GM19372 (cell line): ENCODE measurements around the gene ADCYAP1R1.

Source experiments
- ATAC-seq: cut with Tn5 transposase; IDR thresholded peaks from one replicate; pipeline ENCODE4 v1.9.1; 2021; ENCODE audit warnings: mild to moderate bottlenecking, low read depth, moderate library complexity; ENCODE audit not compliant: unreplicated experiment

ADCYAP1R1 gene

DNA sequence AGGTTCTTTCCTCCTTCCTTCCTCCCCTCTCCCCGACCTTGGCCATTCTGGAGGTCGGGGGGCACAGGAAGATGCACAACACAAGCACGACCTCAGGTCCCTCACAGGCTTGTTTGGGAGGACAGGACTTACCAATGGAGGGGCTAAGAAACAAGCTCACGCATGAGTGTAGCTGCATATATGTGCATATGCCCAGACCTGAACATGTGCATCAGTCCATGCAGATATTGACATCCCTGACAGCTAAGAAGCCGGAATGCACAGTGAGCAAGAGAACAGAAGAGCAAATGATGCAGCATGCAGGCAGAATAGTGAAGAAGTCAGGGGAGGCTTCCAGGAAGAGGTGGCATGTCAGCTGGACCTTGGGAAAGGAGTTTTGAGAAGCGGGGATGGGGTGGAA is 28.7 kb downstream of the ADCYAP1R1 start:
- ATAC-seq = no peak

DNA sequence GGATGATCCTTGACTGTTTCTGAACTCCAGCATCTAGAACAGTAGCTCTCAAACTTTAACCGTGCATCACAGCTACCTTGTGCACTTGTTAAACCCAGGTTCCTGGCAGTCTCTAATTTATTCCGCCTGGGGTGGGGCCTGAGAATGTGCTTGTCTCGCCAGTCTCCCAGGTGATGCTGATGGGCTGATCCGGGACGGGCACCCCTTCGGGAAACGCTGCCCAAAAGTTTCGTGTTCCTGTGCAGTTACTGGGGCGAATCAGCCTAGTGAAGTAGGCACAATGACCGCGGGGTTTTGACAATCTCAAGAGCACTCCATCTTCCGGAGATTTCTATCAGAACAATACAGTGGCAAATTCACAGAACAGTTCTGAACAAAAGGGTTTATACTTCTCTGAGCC is 29.9 kb downstream of the ADCYAP1R1 start:
- no peak for ATAC-seq

DNA sequence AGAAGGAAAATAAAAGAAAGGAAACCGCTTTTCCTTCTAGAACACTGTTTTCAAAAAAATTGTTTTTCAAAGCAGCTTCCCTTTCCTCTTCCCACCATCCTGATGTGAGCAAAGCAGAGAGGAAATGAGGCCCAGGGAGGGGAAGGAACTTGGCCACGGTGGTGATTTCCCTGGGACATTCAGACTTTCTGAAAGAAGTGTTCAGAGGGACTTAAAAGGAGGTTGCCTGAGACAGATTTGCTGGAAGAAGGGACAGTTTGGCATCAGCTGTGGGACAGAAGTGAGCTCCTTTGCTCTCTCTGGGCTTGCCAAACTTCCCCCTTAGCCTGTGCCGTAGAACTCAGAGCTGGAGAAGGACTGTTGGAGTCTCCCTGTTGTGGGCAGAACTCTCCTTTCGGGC is 30.3 kb downstream of the ADCYAP1R1 start:
- ATAC-seq = no peak

DNA sequence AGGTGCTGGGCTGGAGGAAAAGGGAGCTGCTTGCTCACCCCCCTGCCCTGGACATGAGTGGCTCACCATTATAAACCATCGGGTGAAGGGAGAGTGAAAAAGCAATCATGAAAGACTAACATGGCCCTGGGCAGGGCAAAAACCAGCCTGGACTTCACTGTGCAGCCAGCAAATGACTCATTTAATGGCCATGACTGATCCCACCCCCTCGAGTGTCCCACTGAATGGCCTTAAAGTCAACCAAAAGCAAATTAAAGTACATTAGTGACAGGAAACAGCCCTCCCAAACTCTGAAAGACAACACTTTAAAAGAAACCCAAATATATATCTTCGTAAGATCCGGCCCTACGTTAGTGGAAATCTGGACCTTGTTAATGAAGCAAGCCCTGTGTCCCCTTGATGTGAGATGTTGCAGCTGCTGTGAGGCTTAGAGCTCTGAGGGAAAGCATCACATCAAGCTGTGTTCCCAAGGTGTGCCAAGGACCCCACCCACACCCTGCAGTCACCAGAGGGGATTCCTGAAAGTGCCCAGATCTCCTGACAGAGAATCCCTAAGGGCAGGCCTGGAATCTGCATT is 31.2 kb downstream of the ADCYAP1R1 start:
- no peak for ATAC-seq

DNA sequence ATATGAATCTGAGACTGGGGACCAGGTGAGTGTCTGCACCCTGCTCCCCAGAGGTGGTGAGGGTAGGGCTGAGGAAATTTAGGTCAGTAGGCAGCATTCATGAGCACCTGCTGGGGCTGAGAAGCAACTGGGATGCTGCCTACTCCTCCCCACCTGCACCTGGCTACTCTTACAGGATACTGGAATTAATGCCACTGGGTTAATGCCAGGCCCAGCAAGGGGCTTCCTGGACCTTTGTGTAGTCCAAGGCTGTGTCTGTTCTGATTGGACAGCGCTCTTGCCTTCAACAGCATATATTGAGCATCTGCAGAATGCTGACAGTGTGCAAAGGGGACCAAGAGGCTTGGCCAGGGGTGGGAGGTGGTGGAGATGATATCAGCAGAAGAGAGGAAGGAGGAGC is 32.1 kb downstream of the ADCYAP1R1 start:
- ATAC-seq = no peak

DNA sequence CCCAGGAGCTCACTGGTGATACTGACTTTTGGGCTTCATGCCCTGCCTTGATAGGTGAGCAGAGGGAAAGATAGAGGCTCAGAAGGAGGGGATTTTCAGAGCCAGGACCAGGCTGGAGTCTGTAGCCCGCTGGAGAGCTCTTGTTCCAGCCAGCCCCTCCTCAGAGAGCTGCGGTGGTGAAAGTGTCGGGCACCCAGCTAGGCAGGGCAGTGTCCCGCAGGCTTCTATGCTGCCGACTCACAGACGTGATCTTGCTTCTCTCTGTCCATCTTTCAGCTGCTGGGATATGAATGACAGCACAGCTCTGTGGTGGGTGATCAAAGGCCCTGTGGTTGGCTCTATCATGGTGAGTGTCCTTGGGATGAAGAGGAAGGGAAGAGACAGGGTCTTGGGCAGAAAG is 35.2 kb downstream of the ADCYAP1R1 start:
- no peak for ATAC-seq

DNA sequence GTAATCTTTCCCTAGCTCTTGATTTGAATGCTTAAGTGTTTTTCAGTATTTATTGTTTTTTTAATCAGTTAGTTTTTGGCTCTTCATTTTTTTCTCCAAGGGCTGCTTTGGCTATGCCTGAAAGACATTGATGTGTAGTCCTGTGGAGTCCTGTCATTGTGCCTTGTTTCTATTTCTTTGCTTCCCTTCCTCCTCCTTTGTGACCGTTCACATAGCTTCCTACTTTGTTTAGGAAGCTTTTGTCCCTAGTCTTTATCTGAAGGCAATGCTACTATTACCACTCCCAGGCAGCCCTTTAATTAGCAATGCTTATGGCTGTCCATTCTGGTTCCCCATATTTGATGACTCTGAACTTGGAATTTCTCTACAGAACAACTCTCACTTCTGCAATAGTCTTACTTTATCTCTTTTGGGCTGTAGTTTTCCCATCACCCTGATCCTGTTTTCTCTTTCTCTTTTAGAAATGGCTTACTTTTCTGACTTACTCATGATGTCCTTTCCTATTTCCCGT is 39.9 kb downstream of the ADCYAP1R1 start:
- ATAC-seq = no peak

DNA sequence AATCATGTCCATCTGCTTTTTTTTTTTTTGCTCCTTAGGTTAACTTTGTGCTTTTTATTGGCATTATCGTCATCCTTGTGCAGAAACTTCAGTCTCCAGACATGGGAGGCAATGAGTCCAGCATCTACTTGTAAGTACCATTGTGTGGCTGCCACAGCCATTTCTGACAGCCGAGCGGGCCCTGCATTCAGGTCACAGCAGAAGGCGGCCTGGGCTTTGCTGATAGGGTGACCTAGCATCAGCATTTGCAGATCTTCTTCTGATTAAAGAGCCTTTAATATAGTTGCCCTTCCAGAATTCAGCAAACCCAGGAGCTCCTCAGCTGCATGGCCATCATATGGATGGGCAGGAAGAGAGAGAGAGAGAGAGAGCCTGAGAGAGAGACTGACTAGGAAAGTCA is 40.5 kb downstream of the ADCYAP1R1 start:
- ATAC-seq = no peak

DNA sequence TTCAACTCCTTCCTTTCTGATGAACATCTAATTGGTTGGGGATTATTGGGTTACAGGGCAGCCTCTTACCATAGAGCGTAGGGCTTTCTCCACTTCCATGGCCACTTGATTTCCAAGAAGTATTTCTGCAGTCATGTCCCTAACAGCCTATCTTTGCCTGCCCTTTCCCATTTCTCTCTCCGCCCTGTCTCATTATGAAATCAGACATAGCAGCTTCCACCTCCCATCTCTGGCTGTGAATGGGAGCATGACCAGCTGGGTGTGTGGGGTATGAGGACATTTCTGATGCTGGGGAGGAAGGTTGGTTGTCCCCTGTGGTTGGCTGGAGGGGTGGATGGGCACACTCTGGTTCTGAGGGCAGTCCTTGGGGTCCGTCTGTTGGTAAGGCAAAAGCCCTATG is 41.2 kb downstream of the ADCYAP1R1 start:
- no peak for ATAC-seq

DNA sequence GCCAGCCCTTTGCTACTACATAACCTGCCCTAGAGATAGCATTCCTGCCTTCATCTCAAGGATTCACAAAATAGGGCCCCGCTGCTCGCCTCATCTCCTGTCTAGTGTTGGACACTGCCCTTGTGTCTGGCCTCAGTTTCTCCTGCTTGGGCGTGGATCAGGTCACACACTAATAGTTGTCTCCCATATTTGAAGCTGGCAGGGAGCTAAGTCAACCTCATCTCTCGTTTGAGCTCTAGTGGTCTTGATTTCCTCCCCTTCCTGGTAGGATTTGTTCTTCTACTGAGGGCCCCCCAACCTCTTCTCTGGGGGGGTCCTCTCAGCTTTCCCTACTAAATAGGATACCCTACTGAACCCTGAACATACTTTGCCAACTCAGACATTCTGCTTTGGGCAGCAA is 42.2 kb downstream of the ADCYAP1R1 start:
- ATAC-seq = no peak

DNA sequence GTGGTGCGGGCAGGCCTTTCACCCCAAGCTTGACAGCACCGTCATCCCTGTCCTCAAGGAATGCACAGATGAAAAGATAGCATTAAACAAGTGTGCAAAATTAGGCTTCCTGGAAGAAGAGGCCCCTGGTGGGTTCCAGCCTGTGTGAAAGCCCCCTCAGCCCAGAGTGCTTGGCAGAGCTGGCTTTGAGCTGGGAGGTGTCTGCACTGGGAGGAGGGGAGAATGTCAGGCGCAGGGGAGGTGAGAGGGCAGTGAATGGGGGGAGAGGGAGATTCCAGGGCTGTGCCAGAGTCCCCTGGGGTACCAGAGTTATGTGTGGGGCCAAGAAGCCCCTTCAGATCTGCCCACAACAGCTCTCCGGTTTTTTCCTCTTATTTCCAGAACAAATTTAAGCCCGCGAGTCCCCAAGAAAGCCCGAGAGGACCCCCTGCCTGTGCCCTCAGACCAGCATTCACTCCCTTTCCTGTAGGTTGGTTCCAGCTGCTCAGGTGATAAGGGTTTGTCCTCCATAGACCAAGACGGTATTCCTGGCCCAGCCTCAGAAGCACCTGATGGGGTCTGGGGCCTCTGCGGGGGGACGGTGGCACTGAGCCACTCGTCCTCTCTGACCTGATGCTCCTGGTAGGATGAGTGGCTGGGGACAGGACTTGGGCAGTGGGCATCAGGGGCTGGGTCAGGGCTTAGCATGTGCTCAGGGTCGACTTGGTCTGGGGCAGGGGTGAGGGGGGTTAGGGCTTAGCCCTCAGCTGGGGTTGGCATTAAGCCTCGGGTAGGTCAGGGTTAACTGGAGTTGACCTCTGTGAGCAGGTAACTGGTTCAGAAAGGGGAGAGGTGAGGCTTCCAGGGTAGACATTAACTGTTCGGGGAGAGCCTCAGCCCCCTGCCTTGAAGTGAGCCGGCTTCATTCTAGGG is 43.4 kb downstream of the ADCYAP1R1 start:
- no peak for ATAC-seq

DNA sequence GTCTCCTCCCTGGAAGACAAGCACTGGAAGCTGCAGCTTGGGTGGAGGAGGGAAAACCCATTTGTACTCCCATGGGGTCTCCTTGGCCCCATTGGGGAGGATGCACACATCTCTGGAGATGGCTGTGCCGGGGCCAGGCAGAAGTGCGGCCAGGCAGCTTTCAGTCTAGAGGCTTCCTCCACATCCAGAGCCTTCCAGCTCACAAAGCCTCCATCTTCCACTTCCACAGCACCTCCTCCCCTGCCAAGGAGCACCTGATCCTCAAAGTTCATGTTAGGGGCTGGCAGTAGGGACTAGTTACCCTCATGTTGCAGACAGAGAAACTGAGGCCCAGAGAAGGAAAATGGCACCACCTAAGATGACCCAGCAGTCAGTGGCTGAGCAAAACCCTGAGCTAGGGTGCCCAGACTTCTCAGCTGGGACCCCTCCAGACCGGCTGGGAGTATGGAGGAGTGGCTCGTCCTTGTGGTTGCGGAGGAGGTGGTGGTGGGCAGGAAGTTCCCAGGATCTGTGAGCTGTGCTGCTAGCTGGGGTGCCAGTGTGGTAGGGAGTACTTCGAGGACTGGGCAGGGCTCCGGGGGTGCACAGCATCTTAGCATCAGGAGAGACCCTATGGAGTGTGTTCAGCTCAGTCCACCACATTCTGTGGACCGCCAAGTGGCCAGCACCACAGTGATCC is 44.2 kb downstream of the ADCYAP1R1 start:
- ATAC-seq = no peak

DNA sequence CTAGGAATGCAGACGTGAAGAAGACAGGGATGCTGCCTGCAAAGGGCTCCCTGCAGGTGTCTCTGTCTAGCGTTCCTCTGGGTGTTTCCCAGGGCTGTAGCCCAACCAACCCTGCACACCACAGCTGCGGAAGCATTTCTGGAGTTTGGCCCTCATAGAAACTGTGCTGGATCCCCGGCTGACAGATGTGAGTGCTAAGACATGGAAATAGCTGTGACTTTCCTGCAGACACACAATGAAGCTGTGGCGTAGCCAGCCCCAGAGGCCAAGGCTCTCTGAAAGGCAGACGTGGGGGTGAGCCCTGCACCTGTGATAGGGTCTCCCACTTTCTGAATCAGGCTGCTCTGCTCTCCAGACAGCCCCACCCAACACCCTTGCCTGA is 44.8 kb downstream of the ADCYAP1R1 start:
- no peak for ATAC-seq

DNA sequence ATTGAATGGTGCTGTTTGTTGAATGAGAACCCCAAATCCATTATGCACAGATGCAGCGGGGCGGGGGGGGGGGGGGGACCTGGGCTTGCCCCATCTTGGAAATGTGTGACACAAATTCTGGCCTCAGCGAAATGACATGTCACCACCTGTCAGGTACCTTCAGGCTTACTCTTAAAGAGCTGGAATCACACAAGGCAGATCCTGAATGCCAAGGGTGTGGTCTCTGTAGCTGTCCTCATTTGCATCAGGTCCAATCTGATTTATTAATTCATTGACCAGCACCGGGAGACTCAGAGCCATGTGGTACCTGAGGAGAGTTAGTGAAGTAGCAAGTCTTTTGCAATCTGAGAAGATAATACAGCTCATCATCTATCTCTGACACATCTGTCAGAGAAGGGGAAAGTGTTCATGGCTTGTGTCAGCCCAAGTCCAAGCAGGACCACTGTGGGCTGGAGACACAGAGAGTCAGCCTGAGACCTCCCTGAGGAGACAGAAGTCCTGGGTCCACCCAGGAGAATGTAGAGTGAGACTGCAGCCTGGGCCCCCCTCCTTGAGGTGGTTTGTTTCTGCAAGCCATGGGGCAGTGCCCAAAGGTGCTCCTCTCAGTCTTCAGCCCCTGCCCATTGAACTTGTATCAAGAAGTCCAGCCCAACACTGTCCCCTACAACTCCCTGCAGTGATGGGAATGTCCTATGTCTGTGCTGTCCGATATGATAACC is 46.7 kb downstream of the ADCYAP1R1 start:
- no peak for ATAC-seq

DNA sequence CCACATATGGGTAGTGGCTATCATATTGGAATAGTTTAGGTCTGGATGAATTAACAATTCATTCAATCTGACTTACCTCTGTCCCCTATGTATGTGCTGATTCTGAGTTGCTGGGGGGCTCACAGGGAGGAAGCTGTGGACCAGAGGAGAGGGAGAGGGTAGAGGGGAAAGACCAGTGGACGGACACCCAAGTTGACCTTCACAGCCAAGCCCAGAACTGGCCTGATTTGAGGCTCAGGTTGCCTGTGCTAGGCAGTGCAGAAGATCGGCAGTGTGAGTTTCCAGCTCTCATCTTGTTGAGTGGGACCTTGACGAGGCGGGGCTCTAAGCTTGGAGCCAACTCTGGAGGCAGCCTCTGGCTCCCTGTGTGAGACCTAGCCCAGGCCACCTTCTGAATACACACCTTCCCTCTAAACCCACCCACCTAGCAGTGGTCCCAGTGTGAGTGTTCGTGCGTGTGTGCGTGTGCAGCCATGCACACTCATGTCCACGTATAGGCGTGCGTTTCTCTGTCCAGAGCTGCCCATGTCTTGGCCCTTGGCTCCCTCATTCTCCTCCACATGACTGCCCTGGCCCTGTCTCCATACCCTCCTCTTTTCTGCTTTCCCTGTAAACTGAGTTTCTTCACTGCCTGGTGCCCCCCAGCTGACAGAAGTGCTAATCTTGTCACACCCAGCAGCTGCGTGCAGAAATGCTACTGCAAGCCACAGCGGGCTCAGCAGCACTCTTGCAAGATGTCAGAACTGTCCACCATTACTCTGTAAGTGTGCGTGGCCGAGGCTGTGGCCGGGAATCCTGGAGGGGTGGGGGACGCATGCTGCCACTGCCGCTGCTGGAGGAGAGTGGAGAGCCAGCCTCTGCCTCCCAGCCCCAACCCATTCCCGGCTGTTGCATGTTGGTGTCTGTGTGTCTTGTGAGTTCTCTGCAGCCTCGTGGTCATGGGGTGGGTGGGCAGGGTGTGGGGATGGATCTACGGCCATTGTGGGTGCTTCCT is 47.6 kb downstream of the ADCYAP1R1 start:
- no peak for ATAC-seq

DNA sequence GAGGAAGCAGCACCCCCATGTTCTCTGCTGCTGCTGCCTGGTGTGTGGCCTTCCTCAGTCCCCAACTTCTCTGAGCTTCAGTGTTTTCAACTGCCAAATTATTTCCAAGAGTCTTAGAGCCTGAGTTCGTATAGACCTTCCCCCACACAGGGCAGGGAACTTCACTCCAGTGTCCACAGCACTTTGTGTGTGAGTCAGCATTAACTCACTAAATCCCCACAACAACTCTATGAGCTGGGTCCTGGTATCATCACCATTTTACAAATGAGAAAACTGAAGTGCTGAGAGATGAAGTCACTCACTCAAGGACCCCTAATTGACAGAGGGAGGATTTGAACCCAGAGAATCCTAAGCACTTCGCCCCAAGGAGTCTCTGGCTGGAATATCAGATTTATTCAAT is 48.3 kb downstream of the ADCYAP1R1 start:
- ATAC-seq = no peak

DNA sequence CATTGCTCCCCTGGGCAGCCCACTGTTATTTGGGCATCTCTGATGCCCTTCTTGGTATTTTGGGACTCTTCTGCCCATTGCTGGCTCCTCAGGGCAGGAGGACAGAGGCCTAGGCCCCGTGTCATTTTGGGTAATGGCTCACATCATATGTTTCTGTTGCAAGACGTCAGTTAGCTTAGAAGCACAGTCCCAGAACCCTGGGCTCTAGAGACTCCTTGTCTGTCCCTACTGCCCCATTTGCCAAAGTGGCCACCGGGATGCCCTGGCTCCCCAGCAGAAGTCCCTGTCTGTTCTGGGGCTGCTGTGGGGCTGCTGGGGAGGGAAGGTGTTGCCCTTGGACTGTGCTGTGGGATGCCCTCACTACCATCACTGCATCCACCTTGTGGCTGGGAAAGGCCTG is 48.8 kb downstream of the ADCYAP1R1 start:
- ATAC-seq = no peak

DNA sequence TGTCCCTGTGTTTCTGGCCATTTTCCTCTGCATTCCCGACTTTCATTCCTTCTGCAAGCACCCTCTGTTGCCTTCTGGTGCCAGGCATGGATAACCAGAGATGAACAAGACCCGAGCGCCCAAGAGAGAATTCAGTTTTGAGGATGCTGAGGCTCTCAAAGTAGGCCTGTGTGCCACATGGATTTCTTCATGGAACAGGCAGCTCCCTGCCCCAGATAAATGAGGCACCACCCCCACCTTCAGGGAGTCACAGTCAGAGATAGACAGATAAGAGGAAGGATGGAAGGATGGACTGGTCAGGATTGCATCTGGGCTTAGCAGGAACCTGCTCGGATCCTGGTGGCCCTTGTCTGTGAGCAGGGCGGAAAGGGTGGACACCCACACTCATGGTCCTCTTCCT is 49.4 kb downstream of the ADCYAP1R1 start:
- no peak for ATAC-seq

DNA sequence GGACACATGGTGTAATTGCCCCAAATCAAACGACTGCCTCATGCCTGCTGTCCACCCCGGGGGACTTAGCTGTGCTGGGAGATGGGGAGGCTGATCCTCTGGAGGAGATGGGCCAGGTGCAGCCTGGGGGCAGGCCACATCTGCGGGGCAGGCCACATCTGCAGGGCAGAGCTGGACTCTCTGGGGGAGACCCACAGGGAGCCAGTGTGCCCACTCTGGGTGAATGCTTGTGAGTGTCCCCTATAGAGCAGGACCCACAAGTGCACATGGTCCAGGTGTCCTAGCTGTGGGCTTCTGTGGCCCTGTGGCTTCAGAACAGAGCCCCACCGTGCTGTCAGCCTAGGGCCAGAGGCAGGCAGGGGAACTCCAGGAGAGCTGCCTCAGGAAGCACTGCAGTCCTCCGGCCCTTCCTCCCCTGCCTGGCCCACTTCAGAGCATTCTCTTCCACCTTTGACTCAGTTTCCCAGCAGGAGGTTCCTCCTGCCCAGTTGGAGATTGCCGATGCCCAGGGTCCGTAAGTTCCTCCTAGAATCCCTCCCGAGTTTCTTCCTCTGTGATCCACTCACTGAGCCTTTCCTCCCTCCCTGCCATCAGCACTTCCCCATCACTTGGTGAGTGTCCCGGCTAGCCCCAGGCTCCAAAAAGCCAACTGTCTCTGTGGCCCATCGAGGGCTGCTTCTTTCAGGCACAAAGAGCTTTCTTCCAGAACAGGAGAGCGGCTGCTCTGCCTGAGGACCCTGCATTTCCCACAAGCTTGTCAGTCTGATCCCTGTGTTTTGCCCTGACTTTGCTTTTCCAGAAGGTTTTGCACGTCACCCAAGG is 50.3 kb downstream of the ADCYAP1R1 start:
- no peak for ATAC-seq
